Vagina (tissue), 2 donors: Measurements from ENCODE around the gene TGDS. TPM values are rescaled to one million over a fixed set of nuclear protein-coding genes. Genes with fewer than 3 reads are reported as not detected.

Source experiments
- DNase-seq, 2 donors: peaks; one replicate each; pipeline ENCODE4 v3.0.0-alpha.2; 2017; ENCODE audit errors: extremely low spot score in 2 of 2
- H3K27ac ChIP-seq: fragments of 200-600 bp; sonication (generic); one replicate; pipeline ENCODE4 v1.5.1; 2019
- H3K27me3 ChIP-seq: fragments of 200-600 bp; sonication (generic); one replicate; pipeline ENCODE4 v1.5.1; 2019
- H3K36me3 ChIP-seq, 2 donors: fragments of 200-600 bp; sonication (generic); one replicate each; pipeline ENCODE4 v1.5.1; 2017 to 2019
- H3K4me1 ChIP-seq: fragments of 200-600 bp; sonication (generic); one replicate; pipeline ENCODE4 v1.5.1; 2019
- H3K4me3 ChIP-seq, 2 donors: fragments of 200-600 bp; sonication (generic); 1 replicate in 1 of 2; 2 replicates in 1 of 2; pipeline ENCODE4 v1.5.1; 2016 to 2019
- H3K9me3 ChIP-seq: fragments of 200-600 bp; sonication (generic); one replicate; pipeline ENCODE4 v1.5.1; 2019
- POLR2A ChIP-seq, 2 donors: fragments of 450-650 bp; IDR thresholded peaks; one replicate each; pipeline ENCODE4 v1.6.1; 2017; ENCODE audit warnings: antibody characterized with exemption in 2 of 2, mild to moderate bottlenecking in 2 of 2, moderate library complexity in 2 of 2
- POLR2AphosphoS5 ChIP-seq, 2 donors: sonication (generic); formaldehyde crosslinking; IDR thresholded peaks; one replicate each; pipeline ENCODE4 v1.9.0; 2017; ENCODE audit warnings: antibody characterized with exemption in 2 of 2, mild to moderate bottlenecking in 2 of 2, low read depth in 1 of 2; ENCODE audit not compliant: insufficient read depth in 1 of 2
- intact Hi-C: fragments of 100-400 bp; cut with DNase I; formaldehyde crosslinking; loops from one replicate; pipeline ENCODE4 v1.15.1; 2023
- total RNA-seq: library from RNA; depleted of rRNA; stranded (reverse); fragments of >200 nt; gene quantifications from one replicate; pipeline ENCODE4 v1.2.3, GENCODE V29; 2016
- TF ChIP-seq, protein P1 (sequence below), 3 experiments: fragments of 450-650 bp in 2 of 3; fragments of 200-600 bp in 1 of 3; sonication (generic) in 1 of 3; IDR thresholded peaks; one replicate each; pipeline ENCODE4 v1.5.1; 2017 to 2019; ENCODE audit warnings: antibody characterized with exemption in 3 of 3, mild to moderate bottlenecking in 2 of 3, moderate library complexity in 2 of 3

Gene TGDS
- total RNA-seq, 1 donor from 2014 or later, result 9.6 TPM

DNA sequence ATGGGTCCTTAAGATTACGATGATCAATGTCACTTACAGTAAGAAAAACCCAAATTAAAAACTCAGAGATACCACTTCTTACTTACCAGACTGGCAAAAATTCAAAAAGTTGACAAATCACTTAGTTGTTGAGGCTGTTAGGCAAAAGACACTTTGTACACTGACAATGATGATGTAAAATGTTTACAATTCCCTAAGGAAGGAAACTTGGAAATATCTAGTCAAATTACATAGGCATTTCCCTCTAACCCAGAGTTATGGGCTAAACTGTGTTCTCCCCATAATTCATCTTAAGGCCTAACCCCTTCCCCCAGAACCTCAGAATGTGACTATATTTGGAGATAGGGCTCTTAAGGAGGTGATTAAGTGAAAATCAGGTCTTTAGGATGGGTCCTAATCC, 12.0 kb downstream of the TGDS start:
- intact Hi-C loops, result no loop called here
- Histone ChIP-seq H3K27ac (no peak overlapping the region), H3K4me3 (no peak overlapping the region), H3K27me3 (no peaks in the 10 kb centered on the region), H3K4me1 (no peaks in the 10 kb centered on the region), H3K9me3 (no peaks in the 10 kb centered on the region), H3K36me3 (peaks cover 0 to 25% of the 10 kb centered on the region in 2 donors)
- no peak for TF ChIP-seq POLR2AphosphoS5 (IDR thresholded peaks at IDR 0.05; ENCODE audit: insufficient read depth in 1 of 2, low read depth in 1 of 2)
- TF ChIP-seq, protein P1, sequence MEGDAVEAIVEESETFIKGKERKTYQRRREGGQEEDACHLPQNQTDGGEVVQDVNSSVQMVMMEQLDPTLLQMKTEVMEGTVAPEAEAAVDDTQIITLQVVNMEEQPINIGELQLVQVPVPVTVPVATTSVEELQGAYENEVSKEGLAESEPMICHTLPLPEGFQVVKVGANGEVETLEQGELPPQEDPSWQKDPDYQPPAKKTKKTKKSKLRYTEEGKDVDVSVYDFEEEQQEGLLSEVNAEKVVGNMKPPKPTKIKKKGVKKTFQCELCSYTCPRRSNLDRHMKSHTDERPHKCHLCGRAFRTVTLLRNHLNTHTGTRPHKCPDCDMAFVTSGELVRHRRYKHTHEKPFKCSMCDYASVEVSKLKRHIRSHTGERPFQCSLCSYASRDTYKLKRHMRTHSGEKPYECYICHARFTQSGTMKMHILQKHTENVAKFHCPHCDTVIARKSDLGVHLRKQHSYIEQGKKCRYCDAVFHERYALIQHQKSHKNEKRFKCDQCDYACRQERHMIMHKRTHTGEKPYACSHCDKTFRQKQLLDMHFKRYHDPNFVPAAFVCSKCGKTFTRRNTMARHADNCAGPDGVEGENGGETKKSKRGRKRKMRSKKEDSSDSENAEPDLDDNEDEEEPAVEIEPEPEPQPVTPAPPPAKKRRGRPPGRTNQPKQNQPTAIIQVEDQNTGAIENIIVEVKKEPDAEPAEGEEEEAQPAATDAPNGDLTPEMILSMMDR (IDR thresholded peaks at IDR 0.05), result no peak
- DNase-seq, result no peak

DNA sequence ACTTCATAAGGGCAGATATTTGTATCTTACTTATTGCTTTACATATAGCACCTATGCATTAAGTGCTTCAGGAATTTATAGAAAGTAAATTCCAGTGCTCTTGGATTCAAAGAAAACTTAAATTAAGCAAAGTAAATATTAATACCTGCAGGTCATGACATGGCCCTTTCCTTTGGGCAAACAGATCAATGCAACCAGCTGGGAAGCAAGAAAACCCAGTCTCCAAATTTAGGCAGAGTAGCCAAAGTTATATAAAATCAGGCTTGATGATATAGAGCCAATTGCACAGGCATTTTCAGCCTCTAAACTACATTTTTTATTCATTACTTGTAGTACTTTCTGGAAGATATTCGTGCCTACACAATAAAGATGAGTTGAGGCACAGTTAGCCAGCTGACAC, 16.9 kb downstream of the TGDS start:
- intact Hi-C loops, result no loop called here
- Histone ChIP-seq H3K4me1 (no peaks in the 10 kb centered on the region), H3K27me3 (no peaks in the 10 kb centered on the region), H3K36me3 (peaks cover 0 to 60% of the 10 kb centered on the region in 2 donors), H3K27ac (no peak overlapping the region), H3K4me3 (no peak overlapping the region), H3K9me3 (no peaks in the 10 kb centered on the region)
- no peak for TF ChIP-seq POLR2A (IDR thresholded peaks at IDR 0.05)
- TF ChIP-seq, protein P1 (IDR thresholded peaks at IDR 0.05), result no peak
- DNase-seq, result no peak

DNA sequence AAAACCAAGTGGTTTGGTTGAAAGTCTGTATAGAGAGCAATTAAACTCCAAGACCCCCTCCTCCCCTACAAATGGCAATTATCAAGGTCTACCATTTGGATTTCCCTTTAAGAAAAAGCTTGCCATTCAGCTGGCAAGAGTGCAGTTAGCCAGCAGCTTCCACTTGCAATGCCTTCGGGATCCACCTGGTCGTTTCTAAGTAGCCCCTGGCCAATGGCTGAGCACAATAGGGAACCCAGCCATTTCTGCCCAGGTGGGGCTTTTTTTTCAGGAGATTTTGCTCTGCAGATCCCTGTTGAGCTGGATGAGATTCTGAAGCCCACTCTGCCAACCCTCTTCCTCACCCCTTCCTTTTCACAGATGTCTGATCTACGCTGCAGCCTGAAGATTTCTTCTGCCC, 26.3 kb downstream of the TGDS start:
- Histone ChIP-seq H3K4me1 (no peaks in the 10 kb centered on the region), H3K4me3 (no peak overlapping the region), H3K9me3 (no peaks in the 10 kb centered on the region), H3K27me3 (no peaks in the 10 kb centered on the region), H3K36me3 (peaks cover 0 to 37% of the 10 kb centered on the region in 2 donors), H3K27ac (no peak overlapping the region)
- no peak for DNase-seq
- TF ChIP-seq, protein P1 (IDR thresholded peaks at IDR 0.05), result no peak
- TF ChIP-seq POLR2A (IDR thresholded peaks at IDR 0.05) (no peak), POLR2AphosphoS5 (IDR thresholded peaks at IDR 0.05; ENCODE audit: insufficient read depth in 1 of 2, low read depth in 1 of 2) (no peak)
- intact Hi-C loops, result no loop called here

DNA sequence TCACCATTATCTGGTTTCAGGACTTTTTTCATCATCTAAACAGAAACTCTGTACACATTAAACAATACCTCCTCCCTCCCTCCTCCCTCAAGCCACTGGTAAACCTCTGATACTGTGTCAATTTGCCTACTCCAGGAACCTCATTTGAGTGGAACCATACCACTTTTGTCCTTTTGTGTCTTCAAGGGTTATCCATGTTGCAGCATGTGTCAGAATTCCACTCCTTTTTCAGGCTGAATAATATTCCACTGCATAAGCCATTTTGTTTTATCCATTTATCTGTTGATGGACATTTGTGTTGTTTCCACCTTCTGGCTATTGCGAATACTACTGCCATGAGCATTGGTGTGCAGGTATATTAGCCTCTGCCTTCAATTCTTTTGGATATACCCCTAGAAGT, 27.5 kb downstream of the TGDS start:
- DNase-seq, result no peak
- no peaks in the 10 kb centered on the region for H3K9me3 ChIP-seq
- H3K36me3 ChIP-seq, result peaks cover 0 to 28% of the 10 kb centered on the region in 2 donors

DNA sequence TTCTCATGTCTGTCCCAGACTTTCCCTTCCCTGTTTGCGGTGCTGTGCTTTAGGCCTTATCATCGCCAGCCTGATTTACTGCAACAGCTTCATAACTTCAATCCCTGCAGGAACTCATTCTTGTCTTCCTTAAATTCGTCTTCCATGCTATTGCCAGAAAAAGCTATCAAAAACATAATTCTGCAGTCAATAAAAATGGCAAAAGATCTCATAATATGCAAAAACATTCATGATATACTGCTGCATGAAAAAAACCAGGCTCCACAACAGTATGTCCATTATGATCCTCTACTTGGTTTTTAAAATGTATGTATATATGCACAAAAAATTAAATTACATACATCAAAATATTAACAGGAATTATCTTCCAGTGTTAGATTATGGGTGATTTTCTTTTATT, 28.4 kb downstream of the TGDS start:
- Histone ChIP-seq H3K27me3 (no peaks in the 10 kb centered on the region), H3K4me1 (no peaks in the 10 kb centered on the region), H3K27ac (no peak overlapping the region), H3K9me3 (no peaks in the 10 kb centered on the region), H3K36me3 (peaks cover 0 to 20% of the 10 kb centered on the region in 2 donors), H3K4me3 (no peak overlapping the region)
- DNase-seq, result no peak
- intact Hi-C loops, result no loop called here
- TF ChIP-seq POLR2AphosphoS5 (IDR thresholded peaks at IDR 0.05; ENCODE audit: insufficient read depth in 1 of 2, low read depth in 1 of 2) (no peak), POLR2A (IDR thresholded peaks at IDR 0.05) (no peak)
- TF ChIP-seq, protein P1 (IDR thresholded peaks at IDR 0.05), result no peak

More for the DNA sequence above, 27.5 kb downstream of the TGDS start:
- TF ChIP-seq, protein P1 (IDR thresholded peaks at IDR 0.05), result no peak
- TF ChIP-seq POLR2AphosphoS5 (IDR thresholded peaks at IDR 0.05; ENCODE audit: insufficient read depth in 1 of 2, low read depth in 1 of 2) (no peak), POLR2A (IDR thresholded peaks at IDR 0.05) (no peak)
- Histone ChIP-seq H3K27me3 (no peaks in the 10 kb centered on the region), H3K4me1 (no peaks in the 10 kb centered on the region), H3K27ac (no peak overlapping the region), H3K4me3 (no peak overlapping the region)
- intact Hi-C loops, result no loop called here
